K562 (cell line): ENCODE measurements around the gene CAPZB. TPM values are rescaled to one million over a fixed set of nuclear protein-coding genes. Genes with fewer than 3 reads are reported as not detected.

Source experiments
- ATAC-seq: fragments of 200-7000 bp; cut with Tn5 transposase; 3 replicates; pipeline ENCODE4 v1.9.1; 2020; ENCODE audit warnings: moderate library complexity
- BruUV-seq: library from RNA; stranded (reverse); fragments of 400-500 nt; replicated peaks from 2 replicates; lab custom pipeline; 2021; lab: Mats Ljungman, UMichigan
- CTCF ChIA-PET: fragments of 300-600 bp; formaldehyde crosslinking; extraction: SDS; loops from one replicate; lab custom pipeline; 2021; ENCODE audit warnings: low intra/inter-chr PET ratio; lab: Yijun Ruan, JAX
- POLR2A ChIA-PET: fragments of 300-600, 350-650 bp; sonication (Branson Sonifier 250); formaldehyde crosslinking; extraction: SDS; loops from one replicate; lab custom pipeline; 2021; ENCODE audit warnings: antibody characterized with exemption, inconsistent platforms; lab: Yijun Ruan, JAX
- DNase-seq, 4 experiments: peaks; one replicate each; pipeline versions ENCODE4 v3.0.0 to v3.0.0-alpha.2; 2011 to 2018; ENCODE audit warnings: low spot score in 3 of 4, mixed read lengths in 3 of 4; ENCODE audit errors: extremely low read depth in 1 of 4
- FAIRE-seq: peaks from 2 replicates; lab custom pipeline; 2011; peaks lifted over from hg19 to GRCh38; lab: Jason Lieb, UNC
- H2AFZ ChIP-seq: 2 replicates; pipeline ENCODE4 v1.6.0; 2011; ENCODE audit warnings: low read depth, low read length, control low read depth, inconsistent platforms
- H3K27ac ChIP-seq: fragments of 200-600 bp; 3 replicates; pipeline ENCODE4 v1.8.0; 2011; ENCODE audit warnings: low read depth, mild to moderate bottlenecking, control low read depth, inconsistent platforms, low read length, moderate library complexity, mixed read lengths; ENCODE audit errors: extremely low read depth
- H3K27me3 ChIP-seq, 2 experiments: fragments of 300-600 bp in 1 of 2; 2 replicates in 1 of 2; 3 replicates in 1 of 2; pipeline versions ENCODE4 v1.6.0 to v1.8.0; 2011; ENCODE audit warnings: inconsistent platforms in 2 of 2, low read length in 2 of 2, mild to moderate bottlenecking in 1 of 2, mixed read lengths in 1 of 2, moderate library complexity in 1 of 2; ENCODE audit not compliant: control insufficient read depth in 2 of 2, insufficient read depth in 2 of 2
- H3K36me3 ChIP-seq: fragments of 300-600 bp; 3 replicates; pipeline ENCODE4 v1.8.0; 2011; ENCODE audit warnings: mild to moderate bottlenecking, low read length, inconsistent platforms; ENCODE audit not compliant: control insufficient read depth, insufficient read depth
- H3K4me1 ChIP-seq, 2 experiments: fragments of 200-600 bp in 1 of 2; replicated peaks in 1 of 2; 2 replicates in 1 of 2; 3 replicates in 1 of 2; pipeline versions ENCODE4 v1.5.1 to v1.8.0; 2011; ENCODE audit warnings: inconsistent platforms in 2 of 2, low read length in 2 of 2, mild to moderate bottlenecking in 1 of 2, mixed read lengths in 1 of 2, moderate library complexity in 1 of 2; ENCODE audit not compliant: control insufficient read depth in 2 of 2, insufficient read depth in 2 of 2
- H3K4me2 ChIP-seq: 2 replicates; pipeline ENCODE4 v1.6.1; 2011; ENCODE audit warnings: low read length, control low read depth, inconsistent platforms, mixed read lengths; ENCODE audit not compliant: insufficient read depth
- H3K4me3 ChIP-seq: fragments of 200-600 bp; sonication (generic), shearing (Covaris generic); 2 replicates; pipeline ENCODE4 v1.5.1; 2016; ENCODE audit warnings: control low read depth, inconsistent platforms
- H3K79me2 ChIP-seq: fragments of 200-600 bp; 3 replicates; pipeline ENCODE4 v1.8.0; 2011; ENCODE audit warnings: low read length, inconsistent platforms; ENCODE audit not compliant: control insufficient read depth, insufficient read depth
- H3K9ac ChIP-seq, 2 experiments: 2 replicates each; pipeline versions ENCODE4 v1.6.0 to v1.6.1; 2011; ENCODE audit warnings: low read depth in 2 of 2, low read length in 2 of 2, control low read depth in 1 of 2, inconsistent platforms in 1 of 2, mild to moderate bottlenecking in 1 of 2, mixed read lengths in 1 of 2; ENCODE audit not compliant: insufficient read depth in 1 of 2
- H3K9me1 ChIP-seq: one replicate; pipeline ENCODE4 v1.6.0; 2011; ENCODE audit warnings: inconsistent platforms, mild to moderate bottlenecking, low read length, moderate library complexity; ENCODE audit not compliant: control insufficient read depth, insufficient read depth
- H3K9me3 ChIP-seq: replicated peaks from 2 replicates; pipeline ENCODE4 v1.5.1; 2011; ENCODE audit warnings: low read depth, low read length, inconsistent platforms; ENCODE audit not compliant: control insufficient read depth, insufficient read depth
- H4K20me1 ChIP-seq: replicated peaks from 2 replicates; pipeline ENCODE4 v1.6.1; 2011; ENCODE audit warnings: low read length, inconsistent platforms, mixed read lengths; ENCODE audit not compliant: control insufficient read depth, insufficient read depth
- CTCF ChIP-seq, 3 experiments: IDR thresholded peaks in 2 of 3; conservative IDR thresholded peaks in 1 of 3; 2 replicates each; pipeline ENCODE4 v1.5.1; 2011 to 2012; ENCODE audit warnings: low read length in 3 of 3, mild to moderate bottlenecking in 3 of 3, control low read depth in 2 of 3, improper control_type of control experiment in 1 of 3, inconsistent platforms in 1 of 3, low read depth in 1 of 3, mixed read lengths in 1 of 3, moderate library complexity in 1 of 3; ENCODE audit not compliant: insufficient read depth in 2 of 3
- SLC30A9 ChIP-seq: fragments of 250-450 bp; sonication (Bioruptor Pico); IDR thresholded peaks from 2 replicates; pipeline ENCODE4 v1.8.0; 2022; ENCODE audit warnings: mild to moderate bottlenecking, moderate library complexity
- SPI1 ChIP-seq: IDR thresholded peaks from 2 replicates; pipeline ENCODE4 v1.6.1; 2011; ENCODE audit warnings: low read depth, low read length, control low read depth, borderline replicate concordance
- THRAP3 ChIP-seq: fragments of 450-650 bp; IDR thresholded peaks from 2 replicates; pipeline ENCODE4 v1.6.1; 2016; ENCODE audit warnings: mild to moderate bottlenecking, inconsistent platforms, borderline replicate concordance
- ZBTB43 ChIP-seq: sonication (generic); formaldehyde crosslinking; IDR thresholded peaks from 2 replicates; pipeline ENCODE4 v1.8.0; 2023; ENCODE audit warnings: mild to moderate bottlenecking, missing genetic modification reagents
- WGBS: fragments of 100-300 bp; shearing (Covaris generic); methylation state at CpG from one replicate; pipeline ENCODE4 v1.1.6; 2016; ENCODE audit warnings: low coverage, mixed read lengths; ENCODE audit not compliant: insufficient coverage; ENCODE audit errors: missing lambda C conversion rate; 5-methylcytosine and 5-hydroxymethylcytosine counted together
- in situ Hi-C: fragments of 300-500 bp; cut with MboI; formaldehyde crosslinking; loops from 4 replicates; pipeline ENCODE4 v1.15.0; 2018; ENCODE audit warnings: inconsistent platforms, mixed read lengths
- intact Hi-C: fragments of 100-400 bp; cut with micrococcal nuclease; formaldehyde crosslinking; loops from 2 replicates; pipeline ENCODE4 v1.14.2; 2022
- polyA plus RNA-seq, 8 experiments: library from polyadenylated mRNA; depleted of rRNA in 4 of 8; stranded (reverse) in 5 of 8; unstranded in 3 of 8; fragments of >200 nt; fragmentation: Nextera tagmentation in 2 of 8; fragmentation: Illumina TruSeq in 1 of 8; extraction: Ambion mirVana in 2 of 8; extraction: Trizol in 1 of 8; gene quantifications; 2 replicates each; pipeline versions ENCODE4 v1.2.1 to v1.2.3, GENCODE V29; 2011 to 2014; ENCODE audit warnings: inconsistent platforms in 1 of 8, missing spikeins in 1 of 8
- total RNA-seq, 7 experiments: library from RNA; depleted of rRNA in 6 of 7; stranded (reverse); fragments of >200 nt in 6 of 7; fragmentation: Illumina TruSeq in 2 of 7; extraction: Trizol in 2 of 7; gene quantifications; 2 replicates each; pipeline versions ENCODE4 v1.2.1 to v1.2.3, GENCODE V29; 2011 to 2021; ENCODE audit warnings: low replicate concordance in 1 of 7

The CAPZB gene
- total and polyA plus RNA-seq, 9 of the 15 experiments (the other 6 are each of a cell fraction or from before 2014, with no cell fraction given): 57.6 to 297 (median 125) TPM

GRCh38 chr1:19411612-19412011 is 73.7 kb downstream of the CAPZB start:
- TF ChIP-seq SPI1: peak; percentile 96
- TF ChIP-seq ZBTB43: no peak
- WGBS: 87% methylated on average over 8 of the region's 8 CpGs
- no peak overlapping the region for H3K27ac ChIP-seq
- H3K79me2 ChIP-seq: peaks cover 37% of the 10 kb centered on the region
- peaks cover 28% of the 10 kb centered on the region; the same call in 2 of the 3 replicates for H3K36me3 ChIP-seq
- peaks cover 26% of the 10 kb centered on the region for H4K20me1 ChIP-seq
- ATAC-seq (no peak), DNase-seq (no peak), FAIRE-seq (no peak)
- no peak overlapping the region for H3K4me3 ChIP-seq
- in situ Hi-C loops: no loop called here
- H3K27me3 ChIP-seq: no peaks in the 10 kb centered on the region
- H3K9ac ChIP-seq: 0 out of 4 replicates have a peak overlapping the region, but pooled peaks of 1 of the 2 experiments have one; percentile 45
- H2AFZ ChIP-seq: no peak overlapping the region
- ChIA-PET POLR2A (no interaction called here), CTCF (no interaction called here)
- H3K9me3 ChIP-seq: no peaks in the 10 kb centered on the region
- H3K9me1 ChIP-seq: peaks cover 10% of the 10 kb centered on the region
- intact Hi-C loops: no loop called here
- no TSS peak for BruUV-seq
- peaks cover 20 to 21% of the 10 kb centered on the region in 2 experiments for H3K4me1 ChIP-seq
- no peak overlapping the region for H3K4me2 ChIP-seq

- ChIA-PET POLR2A (interaction anchor here (0.6 to 1.2 kb wide), 3 partner anchors 10 to 482 kb away, joined by 3 read pairs; no protein-coding TSS in a partner anchor), CTCF (no interaction called here)
- Histone ChIP-seq H3K9me1 (peaks cover 10% of the 10 kb centered on the region), H3K9ac (no peak overlapping the region), H3K36me3 (peaks cover 20% of the 10 kb centered on the region; the same call in 2 of the 3 replicates), H3K4me1 (peaks cover 30 to 34% of the 10 kb centered on the region in 2 experiments), H3K27me3 (no peaks in the 10 kb centered on the region), H3K27ac (no peak overlapping the region), H3K4me2 (no peak overlapping the region), H2AFZ (no peak overlapping the region), H3K4me3 (no peak overlapping the region), H3K79me2 (peaks cover 49% of the 10 kb centered on the region), H3K9me3 (no peaks in the 10 kb centered on the region), H4K20me1 (peaks cover 38% of the 10 kb centered on the region)
- in situ Hi-C loops: no loop called here
- peak in 1 of 4 experiments; percentile 35 for DNase-seq
- FAIRE-seq: no peak
- BruUV-seq: no TSS peak
- intact Hi-C loops: no loop called here
- TF ChIP-seq SLC30A9: no peak
- peak in 2 of 3 experiments; percentile 19 to 37; a peak in 4 of 6 replicates for TF ChIP-seq CTCF (IDR thresholded peaks at IDR 0.05 in 2 of 3, conservative IDR thresholded peaks at IDR 0.05 in 1 of 3; ENCODE audit: insufficient read depth in 2 of 3, low read depth in 1 of 3, low read length in 3 of 3)
- TF ChIP-seq THRAP3: no peak
- peak; percentile 63 for ATAC-seq
- WGBS: 93% methylated on average over 3 of the region's 5 CpGs
Measured at GRCh38 chr1:19410393-19410792, 74.9 kb downstream of the CAPZB start.
